ENCODE measurements around the gene MICAL3.

- TF ChIP-seq, protein P1, sequence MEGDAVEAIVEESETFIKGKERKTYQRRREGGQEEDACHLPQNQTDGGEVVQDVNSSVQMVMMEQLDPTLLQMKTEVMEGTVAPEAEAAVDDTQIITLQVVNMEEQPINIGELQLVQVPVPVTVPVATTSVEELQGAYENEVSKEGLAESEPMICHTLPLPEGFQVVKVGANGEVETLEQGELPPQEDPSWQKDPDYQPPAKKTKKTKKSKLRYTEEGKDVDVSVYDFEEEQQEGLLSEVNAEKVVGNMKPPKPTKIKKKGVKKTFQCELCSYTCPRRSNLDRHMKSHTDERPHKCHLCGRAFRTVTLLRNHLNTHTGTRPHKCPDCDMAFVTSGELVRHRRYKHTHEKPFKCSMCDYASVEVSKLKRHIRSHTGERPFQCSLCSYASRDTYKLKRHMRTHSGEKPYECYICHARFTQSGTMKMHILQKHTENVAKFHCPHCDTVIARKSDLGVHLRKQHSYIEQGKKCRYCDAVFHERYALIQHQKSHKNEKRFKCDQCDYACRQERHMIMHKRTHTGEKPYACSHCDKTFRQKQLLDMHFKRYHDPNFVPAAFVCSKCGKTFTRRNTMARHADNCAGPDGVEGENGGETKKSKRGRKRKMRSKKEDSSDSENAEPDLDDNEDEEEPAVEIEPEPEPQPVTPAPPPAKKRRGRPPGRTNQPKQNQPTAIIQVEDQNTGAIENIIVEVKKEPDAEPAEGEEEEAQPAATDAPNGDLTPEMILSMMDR (IDR thresholded peaks at IDR 0.05), result no peak
- no peak for TF ChIP-seq POLR2A (IDR thresholded peaks at IDR 0.05)
Observed at GRCh38 chr22:17880020-17880419, 144.3 kb downstream of the MICAL3 start.
